Limb (tissue), 2 donors: ENCODE data around the gene CHRNB1.

Source experiments
- DNase-seq, 2 donors: peaks; one replicate each; pipeline ENCODE4 v3.0.0-alpha.2; 2016; ENCODE audit errors: extremely low spot score in 2 of 2

The CHRNB1 gene

DNA sequence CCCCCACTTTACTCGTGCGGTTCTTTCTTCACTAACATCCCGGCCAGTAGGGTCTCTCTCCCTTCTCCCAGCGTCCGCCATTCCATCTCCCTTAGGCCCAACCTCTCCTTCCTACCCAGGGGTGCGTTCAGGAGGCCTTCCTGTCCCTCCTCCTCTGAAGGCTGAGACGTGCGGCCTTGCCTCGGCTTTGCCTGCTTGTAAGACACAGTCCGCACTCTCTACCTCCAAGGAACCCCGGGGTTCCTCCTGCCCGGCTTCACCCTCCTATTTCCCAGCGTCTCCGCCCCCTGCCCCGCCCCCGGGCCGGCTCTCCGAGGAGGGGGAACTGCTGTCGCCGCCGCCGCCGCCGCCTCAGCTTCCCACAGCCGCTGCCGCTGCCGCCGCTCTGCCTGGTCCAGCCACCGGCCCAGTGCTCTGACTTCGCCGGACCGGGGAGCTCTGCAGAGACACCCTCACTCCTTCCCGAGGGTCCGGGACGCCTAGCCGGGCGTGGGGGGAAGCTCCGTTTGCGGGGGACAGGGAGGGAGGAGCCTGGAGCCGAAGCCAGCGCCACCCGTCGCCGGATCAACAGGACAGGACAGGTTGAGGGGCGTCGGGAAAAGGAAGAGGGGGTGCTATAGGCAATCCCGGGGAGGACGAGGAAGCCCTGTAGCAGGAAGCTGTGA, 6.8 kb upstream of the CHRNB1 start:
- peak in 1 of 2 donors; percentile 79 for DNase-seq

GRCh38 chr17:7438656-7439460, 6.0 kb upstream of the CHRNB1 start:
- DNase-seq: no peak

DNA sequence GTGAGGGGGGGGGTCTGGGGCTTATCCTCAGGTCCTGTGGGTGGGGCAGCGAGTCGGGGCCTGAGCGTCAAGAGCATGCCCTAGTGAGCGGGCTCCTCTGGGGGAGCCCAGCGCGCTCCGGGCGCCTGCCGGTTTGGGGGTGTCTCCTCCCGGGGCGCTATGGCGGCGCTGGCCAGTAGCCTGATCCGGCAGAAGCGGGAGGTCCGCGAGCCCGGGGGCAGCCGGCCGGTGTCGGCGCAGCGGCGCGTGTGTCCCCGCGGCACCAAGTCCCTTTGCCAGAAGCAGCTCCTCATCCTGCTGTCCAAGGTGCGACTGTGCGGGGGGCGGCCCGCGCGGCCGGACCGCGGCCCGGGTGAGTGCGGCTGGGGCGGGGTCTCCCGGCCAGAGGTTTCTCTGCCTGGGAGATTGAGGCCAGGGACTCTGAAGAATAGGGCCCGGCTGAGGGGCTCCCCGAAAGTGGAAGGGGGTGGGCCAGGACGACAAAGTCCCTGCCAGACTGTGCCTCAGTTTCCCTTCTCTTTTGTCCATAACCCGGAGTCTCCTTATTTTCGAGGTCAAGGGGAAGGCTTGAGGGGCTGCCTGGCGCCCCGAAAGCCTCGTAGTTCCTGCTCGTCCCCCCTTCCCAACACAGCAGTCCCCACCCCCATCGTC, 5.3 kb upstream of the CHRNB1 start, which contains the start of gene FGF11:
TSS of gene FGF11 (plus strand) at position 51 of the 651 bp plus-strand sequence. CDS start at position 160, 109 bp downstream.
- peak in 1 of 2 donors; percentile 51 for DNase-seq

DNA sequence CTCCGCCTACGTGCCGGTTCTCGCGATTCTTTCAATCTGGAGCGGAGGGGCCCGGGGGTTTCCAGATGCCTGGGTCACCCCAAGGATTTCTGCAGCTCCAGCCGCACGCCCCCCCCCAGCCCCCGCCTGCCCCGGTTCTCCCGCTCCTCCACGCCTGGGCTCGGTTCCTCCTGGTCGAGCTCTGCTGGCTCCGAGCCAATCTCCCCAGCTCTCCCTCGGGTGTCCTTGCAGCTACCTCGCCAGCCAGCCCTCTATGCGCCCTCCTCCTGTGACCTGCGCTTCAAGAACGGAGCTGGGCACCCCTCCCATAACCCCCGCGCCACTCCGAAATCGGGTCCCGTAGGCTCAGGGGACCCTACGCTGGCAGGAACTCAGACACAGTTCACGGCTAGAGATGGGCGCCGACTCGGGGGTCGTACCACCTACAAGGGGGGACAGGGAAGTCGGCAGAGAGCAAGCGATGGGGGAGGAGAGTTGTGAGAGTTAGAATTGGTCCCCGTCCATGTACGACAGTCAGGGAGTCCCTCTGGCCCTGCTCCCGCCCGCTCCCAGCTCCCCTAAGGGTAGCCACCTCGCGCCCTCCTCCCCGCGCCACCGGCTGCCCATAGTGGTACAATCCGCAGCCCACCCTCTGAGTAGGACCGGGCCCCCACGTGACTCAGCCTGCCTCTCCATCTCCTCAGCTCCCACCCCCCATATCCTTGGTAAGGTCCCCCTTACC, 4.6 kb upstream of the CHRNB1 start:
- peak in 1 of 2 donors; percentile 86 for DNase-seq

DNA sequence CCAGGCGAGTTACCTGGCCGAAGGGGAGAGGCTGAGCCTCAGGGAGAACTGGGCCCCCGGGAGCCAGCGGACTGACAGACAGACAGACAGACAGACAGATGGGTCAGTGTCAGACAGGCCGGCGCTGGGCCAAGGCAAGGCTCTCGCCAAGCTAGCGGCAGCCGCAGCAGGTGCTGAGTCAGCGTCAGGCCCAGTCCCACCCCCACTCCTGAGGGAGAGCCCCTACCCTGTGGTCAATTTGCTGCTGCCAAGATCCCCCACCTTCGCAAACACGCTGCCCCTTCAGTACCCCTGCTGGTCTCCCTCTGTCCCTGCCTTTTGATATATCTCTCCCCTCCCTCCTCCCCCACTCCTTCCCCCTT, 4.0 kb upstream of the CHRNB1 start:
- peak in 1 of 2 donors; percentile 55 for DNase-seq

DNA sequence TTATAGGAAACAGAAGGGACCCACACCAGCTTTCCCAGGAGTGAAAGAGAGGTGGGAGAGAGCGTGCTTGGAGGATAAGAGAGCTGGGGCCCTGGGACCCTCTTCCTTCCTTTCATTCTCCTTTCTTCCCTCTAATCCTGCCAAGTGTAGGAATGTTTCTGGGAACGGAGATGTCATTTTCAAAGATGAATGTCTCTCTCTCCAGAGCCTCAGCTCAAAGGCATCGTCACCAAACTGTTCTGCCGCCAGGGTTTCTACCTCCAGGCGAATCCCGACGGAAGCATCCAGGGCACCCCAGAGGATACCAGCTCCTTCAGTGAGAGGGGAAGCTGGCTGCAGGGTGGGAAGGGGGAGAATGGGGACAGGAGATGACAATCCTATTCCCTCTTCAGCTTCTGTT, 3.6 kb upstream of the CHRNB1 start:
- no peak for DNase-seq

- no peak for DNase-seq
Observed at GRCh38 chr17:7442142-7442541, 2.7 kb upstream of the CHRNB1 start.

- no peak for DNase-seq
Observed at GRCh38 chr17:7443499-7444485, 1.1 kb upstream of the CHRNB1 start.

GRCh38 chr17:7445619-7445968, 733 bp downstream of the CHRNB1 start:
- DNase-seq: no peak

- no peak for DNase-seq
Observed at GRCh38 chr17:7448461-7448860, 3.6 kb downstream of the CHRNB1 start.

GRCh38 chr17:7459961-7460545, 15.2 kb downstream of the CHRNB1 start:
- no peak for DNase-seq

- DNase-seq: no peak
Observed at GRCh38 chr17:7460850-7461660, 16.2 kb downstream of the CHRNB1 start.

DNA sequence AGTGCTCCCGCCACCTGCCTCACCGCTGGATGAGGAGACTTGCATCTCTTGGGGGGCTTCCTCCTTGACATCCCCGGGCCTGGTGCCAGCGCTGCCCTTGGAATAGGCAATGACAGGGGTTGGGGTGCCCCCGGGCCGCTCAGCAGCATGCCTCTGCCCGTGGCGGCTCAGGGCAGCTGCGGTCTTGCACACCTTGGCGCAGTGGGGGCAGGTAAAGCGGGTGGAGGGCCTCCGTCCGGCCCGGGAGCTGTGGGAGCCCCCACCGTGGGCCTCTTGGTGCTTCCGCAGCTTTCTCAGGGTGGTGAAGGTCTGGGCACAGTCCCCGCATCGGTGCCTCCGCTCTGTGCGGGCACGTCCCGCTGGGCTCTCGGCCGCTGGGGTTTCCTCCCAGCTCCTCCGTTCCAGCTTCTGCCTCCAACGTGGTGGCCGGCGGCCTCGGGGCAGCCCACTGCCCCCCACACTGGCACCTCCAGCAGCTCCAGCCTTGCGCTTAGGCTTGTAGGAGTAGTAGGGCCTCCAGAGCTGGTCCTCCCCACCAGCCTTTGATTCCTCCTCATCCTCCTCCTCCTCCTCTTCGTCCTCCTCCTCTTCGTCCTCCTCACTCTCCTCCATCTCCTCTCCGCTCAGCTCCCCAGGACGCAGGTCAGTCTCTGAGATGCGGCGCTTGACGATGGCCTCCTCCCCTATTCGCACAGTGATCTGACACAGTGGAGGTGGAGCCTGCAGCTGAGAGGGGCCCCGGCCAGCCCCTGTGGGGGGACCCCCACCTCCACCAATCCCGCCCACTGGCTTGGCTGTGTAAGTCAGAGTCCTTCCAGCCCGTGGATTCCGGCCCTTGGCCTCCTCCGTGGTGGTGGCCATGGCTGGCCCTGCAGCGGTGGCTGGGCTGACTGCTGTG, 17.9 kb downstream of the CHRNB1 start:
- no peak for DNase-seq

DNA sequence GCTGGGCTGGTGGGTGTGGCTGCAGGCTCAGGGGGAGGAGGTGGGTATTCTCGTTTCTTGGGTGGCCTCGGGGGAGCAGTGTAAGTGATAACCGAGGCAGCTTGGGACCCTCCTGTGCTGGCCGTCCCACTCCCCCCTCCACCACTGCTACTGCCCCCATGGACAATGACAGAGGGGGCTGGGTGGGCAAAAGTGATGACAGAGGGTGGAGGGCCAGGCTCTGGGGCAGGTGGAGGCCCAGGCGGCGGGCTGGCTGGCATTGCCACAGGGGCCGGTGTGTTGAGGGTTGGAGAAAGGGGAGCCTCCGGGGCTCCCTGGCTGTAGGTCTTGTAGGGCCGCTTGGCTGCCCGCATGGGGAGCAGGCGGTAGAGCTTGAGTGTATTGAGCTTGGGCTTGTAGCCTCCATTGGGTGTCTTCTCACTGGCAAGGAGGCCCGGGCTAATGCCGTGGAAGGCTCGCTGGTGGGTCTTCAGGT, 18.5 kb downstream of the CHRNB1 start:
- no peak for DNase-seq

GRCh38 chr17:7464081-7464480, 19.2 kb downstream of the CHRNB1 start:
- no peak for DNase-seq

DNA sequence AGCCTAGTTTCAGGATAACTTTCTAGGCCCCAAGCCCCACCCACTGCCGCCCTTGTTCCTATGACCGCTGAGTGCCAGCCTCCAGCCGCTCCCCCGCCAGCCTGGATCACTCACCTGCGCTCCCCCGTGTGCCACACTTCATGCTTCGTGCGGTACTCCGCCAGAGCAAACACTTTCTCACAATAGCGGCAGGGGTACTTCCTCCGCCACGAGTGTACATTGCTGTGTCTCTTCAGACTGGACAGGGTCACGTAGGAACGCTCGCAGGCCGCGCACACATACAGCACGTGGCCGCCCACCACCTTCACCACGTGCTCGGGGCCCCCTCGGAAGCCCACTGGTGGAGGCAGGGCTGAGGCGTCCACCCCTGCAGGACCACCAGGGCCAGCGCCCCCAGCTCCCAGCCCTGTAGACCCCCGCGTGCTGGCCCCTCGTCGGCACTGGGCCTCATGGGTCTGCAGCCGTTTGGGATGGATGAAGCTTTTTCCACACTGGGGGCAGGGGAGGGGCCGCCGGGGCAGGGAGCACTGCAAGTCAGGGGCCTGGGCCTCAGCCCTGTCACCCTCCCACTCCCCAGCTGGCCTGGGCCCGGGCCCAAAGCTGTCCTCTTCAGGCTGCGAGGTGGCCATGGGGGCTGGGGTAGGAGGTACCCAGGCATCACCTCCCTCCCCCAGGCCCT, 20.9 kb downstream of the CHRNB1 start:
- no peak for DNase-seq

- DNase-seq: no peak
Observed at GRCh38 chr17:7466318-7466638, 21.4 kb downstream of the CHRNB1 start.
